IMR-90 (cell line): Measurements from ENCODE around the gene CSNK2A1. TPM values are rescaled to one million over a fixed set of nuclear protein-coding genes. Genes with fewer than 3 reads are reported as not detected.

Experiments used
- ATAC-seq: fragments of 200-7000 bp; cut with Tn5 transposase; 2 replicates; pipeline ENCODE4 v1.9.1; 2020; ENCODE audit warnings: low read depth, mild to moderate bottlenecking, moderate library complexity
- BruUV-seq: library from RNA; stranded (reverse); fragments of 400-500 nt; replicated peaks from 2 replicates; lab custom pipeline; 2021; lab: Mats Ljungman, UMichigan
- CTCF ChIA-PET: fragments of 300-600 bp; formaldehyde crosslinking; extraction: SDS; loops from one replicate; lab custom pipeline; 2021; ENCODE audit warnings: antibody characterized with exemption; lab: Yijun Ruan, JAX
- POLR2A ChIA-PET: fragments of 300-600 bp; sonication (Branson Sonifier 250); formaldehyde crosslinking; loops from one replicate; lab custom pipeline; 2022; ENCODE audit warnings: antibody characterized with exemption; ENCODE audit not compliant: unreplicated experiment; lab: Charles Lee
- DNase-seq: peaks from one replicate; pipeline ENCODE4 v3.0.0; 2013
- H2AFZ ChIP-seq: replicated peaks from 2 replicates; pipeline ENCODE3; 2013; ENCODE audit warnings: low read length, mild to moderate bottlenecking; ENCODE audit not compliant: poor library complexity
- H2AK5ac ChIP-seq: 2 replicates; pipeline ENCODE4 v1.6.1; 2013; ENCODE audit warnings: low read depth, low read length, inconsistent platforms
- H2AK9ac ChIP-seq: replicated peaks from 2 replicates; pipeline ENCODE3; 2013; ENCODE audit warnings: mild to moderate bottlenecking, low read depth, low read length, moderate library complexity; ENCODE audit not compliant: poor library complexity
- H2BK120ac ChIP-seq: 2 replicates; pipeline ENCODE4 v1.6.1; 2013; ENCODE audit warnings: low read depth, low read length, inconsistent platforms
- H2BK15ac ChIP-seq: 3 replicates; pipeline ENCODE4 v1.6.1; 2013; ENCODE audit warnings: low read depth, low read length, inconsistent platforms
- H2BK20ac ChIP-seq: 2 replicates; pipeline ENCODE4 v1.6.1; 2013; ENCODE audit warnings: low read depth, mild to moderate bottlenecking, inconsistent platforms, low read length, moderate library complexity
- H2BK5ac ChIP-seq: 2 replicates; pipeline ENCODE4 v1.6.1; 2013; ENCODE audit warnings: mild to moderate bottlenecking, low read depth, low read length, inconsistent platforms; ENCODE audit not compliant: poor library complexity, severe bottlenecking
- H3K14ac ChIP-seq: replicated peaks from 2 replicates; pipeline ENCODE4 v1.6.1; 2013; ENCODE audit warnings: low read depth, low read length, inconsistent platforms
- H3K18ac ChIP-seq: 2 replicates; pipeline ENCODE4 v1.6.1; 2013; ENCODE audit warnings: low read depth, low read length, control low read depth
- H3K23ac ChIP-seq: 2 replicates; pipeline ENCODE4 v1.6.1; 2013; ENCODE audit warnings: low read depth, low read length, inconsistent platforms
- H3K27ac ChIP-seq: 2 replicates; pipeline ENCODE4 v1.5.1; 2013; ENCODE audit warnings: mild to moderate bottlenecking, control low read depth, low read length; ENCODE audit not compliant: insufficient read depth
- H3K27me3 ChIP-seq: 2 replicates; pipeline ENCODE4 v1.6.1; 2013; ENCODE audit warnings: low read length; ENCODE audit not compliant: control insufficient read depth, insufficient read depth
- H3K36me3 ChIP-seq: 2 replicates; pipeline ENCODE4 v1.6.1; 2013; ENCODE audit warnings: low read length, mixed read lengths; ENCODE audit not compliant: control insufficient read depth, insufficient read depth
- H3K4ac ChIP-seq: 2 replicates; pipeline ENCODE4 v1.6.1; 2013; ENCODE audit warnings: low read depth, low read length, inconsistent platforms
- H3K4me1 ChIP-seq: 2 replicates; pipeline ENCODE4 v1.6.1; 2013; ENCODE audit warnings: low read length, mixed read lengths; ENCODE audit not compliant: control insufficient read depth, insufficient read depth
- H3K4me2 ChIP-seq: 2 replicates; pipeline ENCODE4 v1.6.1; 2013; ENCODE audit warnings: low read depth, mild to moderate bottlenecking, control low read depth, low read length, moderate library complexity
- H3K4me3 ChIP-seq: 2 replicates; pipeline ENCODE4 v1.5.1; 2013; ENCODE audit warnings: low read depth, mild to moderate bottlenecking, control low read depth, low read length, moderate library complexity; ENCODE audit not compliant: insufficient read depth
- H3K56ac ChIP-seq: 2 replicates; pipeline ENCODE4 v1.6.1; 2013; ENCODE audit warnings: low read length, inconsistent platforms; ENCODE audit not compliant: insufficient read depth; ENCODE audit errors: extremely low read depth
- H3K79me1 ChIP-seq, 2 experiments: 2 replicates each; pipeline ENCODE4 v1.6.1; 2013; ENCODE audit warnings: low read length in 2 of 2, inconsistent platforms in 1 of 2, low read depth in 1 of 2
- H3K9ac ChIP-seq: 2 replicates; pipeline ENCODE4 v1.6.1; 2013; ENCODE audit warnings: low read depth, low read length, control low read depth
- H3K9me1 ChIP-seq: 2 replicates; pipeline ENCODE4 v1.6.1; 2013; ENCODE audit warnings: low read length, inconsistent platforms; ENCODE audit not compliant: insufficient read depth
- H3K9me3 ChIP-seq: 2 replicates; pipeline ENCODE4 v1.6.1; 2013; ENCODE audit warnings: low read length; ENCODE audit not compliant: control insufficient read depth, insufficient read depth
- H4K20me1 ChIP-seq: 2 replicates; pipeline ENCODE4 v1.6.1; 2013; ENCODE audit warnings: low read length, inconsistent platforms; ENCODE audit not compliant: insufficient read depth
- H4K5ac ChIP-seq: 2 replicates; pipeline ENCODE4 v1.6.1; 2013; ENCODE audit warnings: mild to moderate bottlenecking, low read depth, low read length, control low read depth
- H4K8ac ChIP-seq, 2 experiments: 2 replicates each; pipeline ENCODE4 v1.6.1; 2013; ENCODE audit warnings: low read depth in 2 of 2, low read length in 2 of 2, control low read depth in 1 of 2, inconsistent platforms in 1 of 2
- H4K91ac ChIP-seq: 2 replicates; pipeline ENCODE4 v1.6.1; 2013; ENCODE audit warnings: low read depth, low read length, inconsistent platforms; ENCODE audit not compliant: insufficient read depth
- MAZ ChIP-seq: IDR thresholded peaks from 2 replicates; pipeline ENCODE4 v1.6.1; 2012; ENCODE audit warnings: low read depth, mild to moderate bottlenecking, low read length, improper control_type of control experiment, moderate library complexity, borderline replicate concordance
- RAD21 ChIP-seq: IDR thresholded peaks from 2 replicates; pipeline ENCODE4 v1.6.1; 2012; ENCODE audit warnings: low read length, improper control_type of control experiment
- RCOR1 ChIP-seq: IDR thresholded peaks from 2 replicates; pipeline ENCODE4 v1.6.1; 2012; ENCODE audit warnings: mild to moderate bottlenecking, low read length, improper control_type of control experiment; ENCODE audit not compliant: insufficient replicate concordance
- SMC3 ChIP-seq: fragments of 150-350 bp; IDR thresholded peaks from 2 replicates; pipeline ENCODE4 v1.6.1; 2016; ENCODE audit warnings: low read depth, mild to moderate bottlenecking, antibody characterized with exemption, low read length, moderate library complexity
- WGBS, 2 experiments: methylation state at CpG; one replicate each; pipeline versions ENCODE4 v1.1.5 to v1.1.7; 2013; ENCODE audit warnings: missing lambda C conversion rate in 2 of 2; ENCODE audit not compliant: insufficient read length in 1 of 2; ENCODE audit errors: extremely low coverage in 2 of 2; 5-methylcytosine and 5-hydroxymethylcytosine counted together
- dilution Hi-C: fragments of 300-500 bp; cut with HindIII; formaldehyde crosslinking; loops from one replicate; pipeline ENCODE4 v1.14.3; 2018; ENCODE audit warnings: low sequenced_read_pairs; ENCODE audit not compliant: unreplicated experiment
- in situ Hi-C: fragments of 300-500 bp; cut with MboI; formaldehyde crosslinking; loops from 3 replicates; pipeline ENCODE4 v1.14.3; 2019; ENCODE audit warnings: low sequenced_read_pairs, inconsistent platforms, mixed read lengths
- intact Hi-C: fragments of 100-400 bp; cut with micrococcal nuclease; formaldehyde crosslinking; loops from 2 replicates; pipeline ENCODE4 v1.10.0; 2022
- polyA plus RNA-seq, 3 experiments: library from polyadenylated mRNA; depleted of rRNA; stranded (reverse); fragments of >200 nt; gene quantifications; 2 replicates each; pipeline ENCODE4 v1.2.3, GENCODE V29; 2012; ENCODE audit warnings: low replicate concordance in 1 of 3
- total RNA-seq: library from RNA; depleted of rRNA; stranded (reverse); fragments of >200 nt; gene quantifications from 2 replicates; pipeline ENCODE4 v1.2.3, GENCODE V29; 2012

The CSNK2A1 gene
- total and polyA plus RNA-seq, 2 of the 4 experiments (the other 2 are of a cell fraction) = 86.3 to 151 TPM

DNA sequence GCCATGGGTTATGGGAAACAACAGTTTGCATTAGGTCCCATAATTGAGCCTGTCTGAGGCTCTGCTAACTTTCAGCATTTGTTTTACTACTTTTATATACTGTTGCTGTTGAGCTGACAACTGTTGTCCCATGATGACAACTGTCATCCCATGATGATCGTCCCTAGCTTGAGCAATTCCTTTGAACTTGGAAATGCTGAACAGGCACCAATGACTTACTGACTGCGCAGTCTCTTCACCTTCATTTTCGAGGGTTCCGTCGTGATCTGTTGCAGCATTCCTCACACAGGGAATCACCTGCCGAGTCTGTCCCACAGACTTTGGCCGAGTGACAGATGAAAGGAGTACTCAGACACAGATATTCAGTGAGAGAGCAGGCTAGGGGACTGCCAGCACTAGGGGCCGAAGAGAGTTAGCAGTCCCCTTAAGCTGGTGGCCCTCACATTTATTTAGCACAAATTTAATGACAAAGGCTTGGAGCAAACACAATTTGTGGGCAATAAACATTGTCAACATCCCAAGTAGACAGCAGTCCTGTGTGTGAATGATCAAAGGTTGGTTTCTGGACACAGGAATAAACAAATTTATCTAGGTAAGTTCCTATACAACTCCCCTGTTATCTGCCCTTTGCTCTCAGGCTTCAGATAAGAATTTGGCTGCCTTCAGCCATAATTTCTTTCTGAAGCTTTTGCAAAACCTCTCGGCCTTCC is 71.3 kb downstream of the CSNK2A1 start:
- H3K9me1 ChIP-seq = peaks cover 15% of the 10 kb centered on the region
- H3K23ac ChIP-seq = no peak overlapping the region
- peaks cover 2% of the 10 kb centered on the region; the same call in 1 of the 2 replicates for H3K9me3 ChIP-seq
- in situ Hi-C loops (no loop called here), intact Hi-C loops (no loop called here), dilution Hi-C loops (no loop called here)
- no peak overlapping the region for H3K9ac ChIP-seq
- H3K4me2 ChIP-seq = no peak overlapping the region
- no peak overlapping the region for H3K18ac ChIP-seq
- CTCF ChIA-PET = no interaction called here
- no peak overlapping the region for H2BK120ac ChIP-seq
- H3K14ac ChIP-seq = no peak overlapping the region
- no peak overlapping the region for H3K27ac ChIP-seq
- H2BK15ac ChIP-seq = no peak overlapping the region
- H3K79me1 ChIP-seq = 0 out of 4 replicates have a peak, but pooled peaks cover 0 to 11% of the 10 kb centered on the region in 2 experiments
- no peak overlapping the region for H2AK9ac ChIP-seq
- H2AK5ac ChIP-seq = no peak overlapping the region
- no peak overlapping the region for H3K56ac ChIP-seq
- ATAC-seq = no peak
- H4K5ac ChIP-seq = no peak overlapping the region
- H4K20me1 ChIP-seq = no peaks in the 10 kb centered on the region
- H3K4me1 ChIP-seq = peaks cover 3% of the 10 kb centered on the region; the same call in 1 of the 2 replicates
- WGBS, 2 experiments = 95% methylated on average over 3 of the region's 9 CpGs; no CpG with 5 or more reads in 1 of the 2 experiments
- no peak for DNase-seq
- no peak overlapping the region for H3K4me3 ChIP-seq
- no peak overlapping the region for H4K8ac ChIP-seq
- H3K4ac ChIP-seq = no peak overlapping the region
- no TSS peak for BruUV-seq
- no peak overlapping the region for H4K91ac ChIP-seq
- peaks cover 6% of the 10 kb centered on the region for H3K27me3 ChIP-seq
- no peak overlapping the region for H2BK20ac ChIP-seq
- H3K36me3 ChIP-seq = peaks cover 8% of the 10 kb centered on the region
- H2AFZ ChIP-seq = no peak overlapping the region
- POLR2A ChIA-PET = no interaction called here
- TF ChIP-seq RCOR1 = no peak
- TF ChIP-seq RAD21 = no peak
- no peak for TF ChIP-seq MAZ
- no peak for TF ChIP-seq SMC3
- H2BK5ac ChIP-seq = no peak overlapping the region
